Activated T-cell treated with anti-CD3 and anti-CD28 coated beads, Interleukin-2, amount 50 U/mL, for 24 hours (primary cell): Measurements from ENCODE around the gene RAB7A.
"Not testable (repeated sequence)": the region's sequence is repeated elsewhere in the genome, so short reads cannot be mapped to it uniquely, and the experiment has no call there.

ENCODE experiments used
- DNase-seq: peaks from one replicate; pipeline ENCODE4 v3.0.0-alpha.2; 2020
- H3K27ac Mint-ChIP-seq: 2 replicates; pipeline ENCODE4 v1.8.0; 2020; ENCODE audit warnings: mild to moderate bottlenecking, mixed read lengths
- H3K27me3 Mint-ChIP-seq: 2 replicates; pipeline ENCODE4 v1.8.0; 2020; ENCODE audit warnings: mixed read lengths
- H3K36me3 Mint-ChIP-seq: 2 replicates; pipeline ENCODE4 v1.8.0; 2020; ENCODE audit warnings: low read depth, mixed read lengths
- H3K4me1 Mint-ChIP-seq: 2 replicates; pipeline ENCODE4 v1.8.0; 2020; ENCODE audit warnings: low read depth, mixed read lengths
- H3K4me3 Mint-ChIP-seq: 2 replicates; pipeline ENCODE4 v1.8.0; 2020; ENCODE audit warnings: mild to moderate bottlenecking, moderate library complexity, mixed read lengths
- H3K9me3 Mint-ChIP-seq: 2 replicates; pipeline ENCODE4 v1.8.0; 2020; ENCODE audit warnings: mixed read lengths

RAB7A gene

DNA sequence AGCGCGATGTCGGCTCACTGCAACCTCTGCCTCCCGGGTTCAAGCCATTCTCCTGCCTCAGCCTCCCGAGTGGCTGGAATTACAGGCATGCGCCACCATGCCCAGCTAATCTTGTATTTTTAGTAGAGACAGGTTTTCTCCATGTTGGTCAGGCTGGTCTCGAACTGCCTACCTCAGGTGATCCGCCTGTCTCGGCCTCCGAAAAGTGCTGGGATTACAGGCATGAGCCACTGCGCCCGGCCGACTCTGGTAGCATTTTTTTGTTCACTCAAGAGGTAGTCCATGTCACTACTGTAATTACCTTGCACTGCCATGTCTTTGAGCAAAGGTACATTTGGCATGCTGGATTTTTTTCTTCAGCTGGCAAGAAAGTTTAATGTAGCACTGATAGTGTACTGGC, 2.5 kb downstream of the RAB7A start:
- H3K4me1 Mint-ChIP-seq = peaks cover 77% of the 10 kb centered on the region
- H3K27me3 Mint-ChIP-seq, H3K9me3 Mint-ChIP-seq: not testable (repeated sequence)
- peak; percentile 24 for DNase-seq
- peaks cover 65% of the 10 kb centered on the region for H3K36me3 Mint-ChIP-seq
- peak overlapping the region; percentile 26 for H3K27ac Mint-ChIP-seq
- peak overlapping the region; percentile 89 for H3K4me3 Mint-ChIP-seq

DNA sequence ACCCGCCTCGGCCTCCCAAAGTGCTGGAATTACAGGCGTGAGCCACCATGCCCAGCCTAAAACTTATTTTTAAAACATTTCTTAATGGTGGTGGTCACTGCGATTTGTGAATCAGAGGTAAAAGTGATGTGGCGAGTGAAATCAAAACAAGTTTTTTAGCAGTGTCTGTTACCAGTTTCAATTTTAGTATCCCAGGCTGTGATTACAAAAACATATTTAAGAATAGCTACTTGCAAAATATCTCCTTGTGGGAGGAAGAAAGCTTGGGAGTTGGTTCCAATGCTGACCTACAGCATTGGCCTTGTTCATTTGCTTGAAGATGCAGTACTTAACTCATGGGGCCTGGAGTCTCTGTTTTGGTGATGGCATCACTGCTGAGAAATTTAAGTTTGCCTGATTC, 4.5 kb downstream of the RAB7A start:
- no peak for DNase-seq
- peaks cover 84% of the 10 kb centered on the region for H3K36me3 Mint-ChIP-seq
- peak overlapping the region; percentile 78 for H3K27ac Mint-ChIP-seq
- H3K4me1 Mint-ChIP-seq = peaks cover 86% of the 10 kb centered on the region
- H3K4me3 Mint-ChIP-seq = peak overlapping the region; percentile 58
- no peaks in the 10 kb centered on the region for H3K9me3 Mint-ChIP-seq
- H3K27me3 Mint-ChIP-seq = no peaks in the 10 kb centered on the region

DNA sequence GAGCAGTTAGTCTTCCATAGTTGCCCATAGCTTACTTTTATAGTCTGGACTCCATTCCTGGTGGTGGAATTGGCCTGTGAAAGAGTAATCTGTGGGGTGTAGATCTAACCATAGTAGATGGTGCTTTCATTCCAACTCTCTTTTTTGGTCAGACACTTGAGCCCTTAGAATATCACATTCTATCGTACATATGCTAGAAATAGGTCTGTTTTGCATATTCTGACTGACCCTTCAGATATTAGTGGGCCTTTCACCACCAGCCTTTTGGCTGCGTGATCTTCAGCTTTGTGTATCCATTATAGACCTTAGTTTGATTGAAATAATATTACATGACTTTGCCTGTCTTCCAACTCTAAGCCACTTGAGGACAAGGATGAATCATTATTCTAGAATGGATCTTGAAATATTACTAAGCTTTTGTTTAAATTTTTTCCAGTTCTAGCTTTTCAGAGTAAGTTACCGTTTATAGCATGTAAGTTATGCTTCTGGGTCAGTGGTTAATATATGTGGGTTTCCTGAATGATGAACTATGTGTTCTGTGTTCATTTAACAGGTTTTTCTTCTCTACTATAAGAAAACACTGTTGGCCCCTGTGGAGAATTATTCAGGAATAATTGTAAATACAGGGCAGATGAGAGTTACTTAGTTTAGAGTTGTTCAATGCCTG, 8.7 kb downstream of the RAB7A start:
- H3K36me3 Mint-ChIP-seq = peaks cover 81% of the 10 kb centered on the region
- no peaks in the 10 kb centered on the region for H3K27me3 Mint-ChIP-seq
- peaks cover 78% of the 10 kb centered on the region for H3K4me1 Mint-ChIP-seq
- DNase-seq = no peak
- no peak overlapping the region for H3K4me3 Mint-ChIP-seq
- H3K9me3 Mint-ChIP-seq = no peaks in the 10 kb centered on the region
- H3K27ac Mint-ChIP-seq = peak overlapping the region; percentile 67

DNA sequence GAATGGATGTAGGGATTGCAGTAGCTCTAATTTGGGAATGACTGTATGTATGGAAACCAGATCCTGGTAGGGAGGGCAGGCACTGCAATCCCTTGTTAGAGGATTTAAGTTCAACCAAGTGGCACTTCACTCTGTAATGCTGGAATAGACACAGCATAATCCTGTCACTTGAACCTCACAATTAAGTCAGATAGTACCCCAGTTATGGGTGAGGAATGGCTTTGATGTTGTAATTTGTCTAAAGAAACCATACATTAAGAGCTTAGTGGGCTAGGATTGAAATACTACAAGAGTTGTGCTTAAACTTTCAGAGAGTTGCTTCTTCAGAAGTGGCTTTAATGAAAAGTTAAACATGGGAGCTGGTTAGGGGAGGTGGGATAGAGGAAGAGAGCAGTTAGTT, 9.3 kb downstream of the RAB7A start:
- peaks cover 80% of the 10 kb centered on the region for H3K36me3 Mint-ChIP-seq
- DNase-seq = no peak
- H3K4me1 Mint-ChIP-seq = peaks cover 75% of the 10 kb centered on the region
- no peaks in the 10 kb centered on the region for H3K27me3 Mint-ChIP-seq
- no peaks in the 10 kb centered on the region for H3K9me3 Mint-ChIP-seq
- H3K4me3 Mint-ChIP-seq = no peak overlapping the region
- peak overlapping the region; percentile 67 for H3K27ac Mint-ChIP-seq

DNA sequence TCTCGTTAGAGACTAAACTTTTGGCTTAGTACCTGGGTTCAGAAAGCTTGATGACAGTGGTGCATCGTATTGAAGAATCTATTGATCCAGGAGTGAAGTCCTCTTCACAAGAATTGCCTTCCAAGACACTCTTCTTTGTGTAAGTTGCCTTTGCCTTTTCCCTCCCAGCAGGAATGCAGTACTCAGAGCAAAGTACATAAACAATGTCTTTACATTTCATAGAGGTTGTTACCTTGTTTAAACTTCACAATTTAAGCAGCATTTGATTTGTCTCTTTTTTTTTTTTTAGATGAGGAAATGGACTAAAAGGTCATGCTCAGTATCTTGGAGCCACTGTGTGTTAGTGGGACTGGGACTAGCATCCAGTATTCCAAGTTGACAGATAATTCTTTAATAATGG, 9.9 kb downstream of the RAB7A start:
- DNase-seq = no peak
- Mint-ChIP-seq H3K27ac (peak overlapping the region; percentile 67), H3K36me3 (peaks cover 78% of the 10 kb centered on the region), H3K4me3 (no peak overlapping the region), H3K4me1 (peaks cover 73% of the 10 kb centered on the region), H3K27me3 (no peaks in the 10 kb centered on the region), H3K9me3 (no peaks in the 10 kb centered on the region)

DNA sequence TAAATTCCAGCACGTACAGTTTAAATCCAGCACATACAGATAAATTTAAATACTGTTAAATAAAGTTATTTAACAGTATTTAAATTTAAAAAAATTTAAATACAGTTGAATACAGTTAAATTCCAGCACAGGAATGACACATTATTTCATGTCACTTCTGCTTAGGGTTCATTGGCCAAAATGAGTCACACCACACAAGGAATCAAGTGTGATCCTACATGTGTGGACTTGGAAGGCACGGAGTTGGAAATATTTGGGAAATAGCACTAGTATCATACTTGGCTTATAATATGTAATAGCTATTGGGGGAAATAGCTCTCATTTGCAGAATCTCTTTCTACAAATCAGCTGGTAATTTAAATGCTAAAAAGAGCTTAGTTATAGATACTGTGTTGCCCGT, 10.6 kb downstream of the RAB7A start:
- H3K27me3 Mint-ChIP-seq = no peaks in the 10 kb centered on the region
- H3K36me3 Mint-ChIP-seq = peaks cover 77% of the 10 kb centered on the region
- H3K27ac Mint-ChIP-seq = no peak overlapping the region
- no peak overlapping the region for H3K4me3 Mint-ChIP-seq
- H3K4me1 Mint-ChIP-seq = peaks cover 70% of the 10 kb centered on the region
- H3K9me3 Mint-ChIP-seq = no peaks in the 10 kb centered on the region
- no peak for DNase-seq

DNA sequence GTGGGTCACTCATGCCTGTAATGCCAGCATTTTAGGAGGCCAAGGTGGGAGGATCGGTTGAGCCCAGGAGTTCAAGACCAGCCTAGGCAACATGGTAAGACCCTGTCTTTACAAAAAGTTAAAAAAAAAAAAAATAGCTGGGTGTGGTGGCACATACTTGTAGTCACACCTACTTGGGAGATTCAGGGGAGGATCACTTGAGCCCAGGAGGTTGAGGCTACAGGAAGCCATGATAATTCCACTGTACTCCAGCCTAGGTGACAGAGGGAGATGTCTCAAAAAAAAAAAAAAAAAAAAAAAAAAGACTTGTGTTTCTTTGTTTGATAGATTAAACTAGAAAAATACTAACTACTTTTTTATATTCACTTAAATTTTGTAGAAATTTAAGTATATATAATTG, 14.6 kb downstream of the RAB7A start:
- no peaks in the 10 kb centered on the region for H3K9me3 Mint-ChIP-seq
- H3K4me1 Mint-ChIP-seq = peaks cover 49% of the 10 kb centered on the region
- no peak for DNase-seq
- peaks cover 74% of the 10 kb centered on the region for H3K36me3 Mint-ChIP-seq
- H3K4me3 Mint-ChIP-seq = no peak overlapping the region
- H3K27me3 Mint-ChIP-seq = no peaks in the 10 kb centered on the region
- no peak overlapping the region for H3K27ac Mint-ChIP-seq

DNA sequence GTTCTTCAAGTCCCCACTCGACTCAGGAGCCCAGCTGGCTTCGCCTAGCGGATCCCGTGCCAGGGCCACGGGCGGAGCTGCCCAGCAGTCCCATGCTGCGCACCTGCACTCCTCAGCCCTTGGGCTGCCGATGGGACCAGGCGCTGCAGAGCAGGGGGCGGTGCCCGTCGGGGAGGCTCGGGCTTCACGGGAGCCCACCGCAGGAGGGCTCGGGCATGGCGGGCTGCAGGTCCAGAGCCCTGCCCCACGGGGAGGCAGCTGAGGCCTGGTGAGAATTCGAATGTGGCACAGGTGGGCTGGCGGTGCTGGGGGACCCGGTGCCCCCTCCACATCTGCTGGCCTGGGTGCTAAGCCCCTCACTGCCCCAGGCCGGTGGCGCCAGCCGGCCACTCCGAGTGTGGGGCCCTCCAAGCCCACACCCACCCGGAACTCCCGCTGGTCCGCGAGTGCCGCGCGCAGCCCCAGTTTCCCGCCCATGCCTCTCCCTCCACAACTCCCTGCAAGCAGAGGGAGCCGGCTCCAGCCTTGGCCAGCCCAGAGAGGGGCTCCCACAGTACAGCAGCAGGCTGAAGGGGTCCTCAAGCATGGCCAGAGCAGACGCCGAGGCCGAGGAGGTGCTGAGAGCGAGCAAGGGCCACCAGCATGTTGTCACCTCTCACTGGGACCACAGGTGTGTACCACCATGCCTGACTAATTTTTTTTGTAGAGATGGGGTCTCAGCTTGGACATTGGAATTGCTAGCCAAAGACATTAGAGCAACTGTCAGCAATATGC, 17.0 kb downstream of the RAB7A start:
- Mint-ChIP-seq H3K9me3 (no peaks in the 10 kb centered on the region), H3K4me1 (peaks cover 49% of the 10 kb centered on the region), H3K27me3 (no peaks in the 10 kb centered on the region), H3K36me3 (peaks cover 67% of the 10 kb centered on the region), H3K27ac (no peak overlapping the region), H3K4me3 (no peak overlapping the region)
- DNase-seq = no peak

DNA sequence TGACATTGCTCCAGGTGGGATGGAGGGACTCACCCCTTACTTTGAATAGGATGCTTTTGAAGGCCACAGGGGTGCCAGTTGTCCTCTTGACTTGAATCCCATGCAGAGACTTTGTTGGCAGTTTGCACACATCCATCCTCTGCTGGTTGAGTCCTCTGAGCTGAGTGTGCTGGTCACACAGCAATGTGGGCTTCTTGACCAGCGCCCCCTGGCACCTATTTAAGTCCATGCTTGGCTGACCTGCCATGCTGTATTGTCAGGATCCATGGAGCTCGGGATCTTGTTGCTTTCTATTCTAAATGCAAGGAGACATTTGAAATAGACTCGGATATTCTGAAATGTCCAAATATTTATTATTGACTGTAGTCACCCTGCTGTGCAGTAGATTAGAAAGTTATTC, 19.8 kb downstream of the RAB7A start:
- no peak overlapping the region for H3K4me3 Mint-ChIP-seq
- H3K27ac Mint-ChIP-seq = no peak overlapping the region
- peaks cover 56% of the 10 kb centered on the region for H3K4me1 Mint-ChIP-seq
- no peak for DNase-seq
- no peaks in the 10 kb centered on the region for H3K27me3 Mint-ChIP-seq
- peaks cover 71% of the 10 kb centered on the region for H3K36me3 Mint-ChIP-seq
- peaks cover 4% of the 10 kb centered on the region for H3K9me3 Mint-ChIP-seq

DNA sequence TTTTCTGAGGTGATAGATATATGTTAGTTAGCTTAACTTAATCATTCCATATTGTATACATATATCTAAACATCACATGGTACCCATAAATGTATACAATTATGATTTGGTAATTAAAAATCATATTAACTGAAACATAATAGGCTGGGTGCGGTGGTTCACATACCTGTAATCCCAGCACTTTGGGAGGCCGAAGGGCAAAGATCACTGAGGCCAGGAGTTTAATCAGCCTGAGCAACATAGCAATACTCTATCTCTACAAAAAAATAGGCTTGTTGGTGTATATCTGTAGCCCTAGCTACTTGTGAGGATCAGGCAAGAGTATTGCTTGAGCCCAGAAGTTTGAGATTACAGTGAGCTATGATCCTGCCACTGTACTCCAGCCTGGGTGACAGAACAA, 20.9 kb downstream of the RAB7A start:
- no peaks in the 10 kb centered on the region for H3K27me3 Mint-ChIP-seq
- DNase-seq = no peak
- peaks cover 4% of the 10 kb centered on the region for H3K9me3 Mint-ChIP-seq
- no peak overlapping the region for H3K27ac Mint-ChIP-seq
- peaks cover 73% of the 10 kb centered on the region for H3K36me3 Mint-ChIP-seq
- peaks cover 60% of the 10 kb centered on the region for H3K4me1 Mint-ChIP-seq
- H3K4me3 Mint-ChIP-seq = no peak overlapping the region

DNA sequence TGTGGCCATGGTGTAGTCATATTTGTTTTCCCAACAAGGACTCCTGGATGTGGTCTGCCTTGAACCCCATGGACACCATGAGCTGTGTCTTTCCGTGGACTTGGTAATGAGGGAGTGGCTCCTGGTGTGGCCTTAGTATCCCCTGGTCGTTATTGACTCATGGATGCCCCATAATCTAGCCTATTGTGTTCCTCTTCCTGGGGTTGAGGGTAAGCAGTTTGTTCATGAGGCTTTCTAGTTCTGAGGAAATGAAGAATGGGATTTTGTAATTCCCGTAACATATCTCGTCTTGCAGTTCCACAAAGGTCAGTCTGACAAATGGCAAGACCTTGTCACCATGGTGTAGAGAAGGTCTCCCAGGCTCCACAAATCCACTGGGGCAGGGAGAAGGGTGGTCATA, 22.6 kb downstream of the RAB7A start:
- Mint-ChIP-seq H3K27ac (peak overlapping the region; percentile 39), H3K4me1 (peaks cover 65% of the 10 kb centered on the region), H3K9me3 (peaks cover 4% of the 10 kb centered on the region), H3K27me3 (no peaks in the 10 kb centered on the region), H3K4me3 (no peak overlapping the region), H3K36me3 (peaks cover 64% of the 10 kb centered on the region)
- DNase-seq = no peak

DNA sequence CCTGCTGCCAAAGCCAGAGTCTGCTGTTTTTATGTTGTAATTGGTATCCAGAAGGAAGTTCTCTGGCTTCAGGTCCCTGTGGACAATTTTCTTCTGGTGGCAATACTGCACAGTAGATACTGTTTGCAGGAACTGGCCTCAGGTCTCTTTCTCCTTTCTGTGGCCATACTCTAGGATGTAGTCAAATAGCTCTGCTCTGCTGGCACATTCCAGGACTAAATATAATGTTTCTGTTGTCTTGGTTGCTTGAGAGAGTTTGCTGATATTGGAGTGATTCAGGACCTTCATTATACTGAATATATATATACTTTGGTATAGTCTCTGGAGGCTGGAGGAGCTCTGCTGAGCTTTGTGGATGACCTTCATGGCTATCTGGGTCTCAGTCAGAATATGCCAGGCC, 23.1 kb downstream of the RAB7A start:
- DNase-seq = no peak
- peaks cover 4% of the 10 kb centered on the region for H3K9me3 Mint-ChIP-seq
- H3K4me1 Mint-ChIP-seq = peaks cover 69% of the 10 kb centered on the region
- H3K4me3 Mint-ChIP-seq = no peak overlapping the region
- H3K27me3 Mint-ChIP-seq = no peaks in the 10 kb centered on the region
- peaks cover 64% of the 10 kb centered on the region for H3K36me3 Mint-ChIP-seq
- peak overlapping the region; percentile 39 for H3K27ac Mint-ChIP-seq

DNA sequence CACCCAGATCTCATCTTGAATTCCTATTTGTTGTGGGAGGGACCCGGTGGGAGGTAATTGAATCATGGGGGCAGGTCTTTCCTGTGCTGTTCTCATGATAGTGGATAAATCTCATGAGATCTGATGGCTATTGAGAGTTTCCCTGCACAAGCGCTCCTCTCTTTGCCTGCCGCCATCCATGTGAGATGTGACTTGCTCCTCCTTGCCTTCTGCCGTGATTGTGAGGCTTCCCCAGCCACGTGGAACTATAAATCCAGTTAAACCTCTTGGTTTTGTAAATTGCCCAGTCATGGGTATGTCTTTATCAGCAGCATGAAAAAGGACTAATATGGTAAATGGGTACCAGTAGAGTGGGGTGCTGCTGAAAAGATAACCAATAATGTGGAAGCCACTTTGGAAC, 23.6 kb downstream of the RAB7A start:
- H3K27me3 Mint-ChIP-seq, H3K4me3 Mint-ChIP-seq, H3K9me3 Mint-ChIP-seq, DNase-seq: not testable (repeated sequence)
- peaks cover 72% of the 10 kb centered on the region for H3K4me1 Mint-ChIP-seq
- H3K27ac Mint-ChIP-seq = peak overlapping the region; percentile 70
- peaks cover 68% of the 10 kb centered on the region for H3K36me3 Mint-ChIP-seq

DNA sequence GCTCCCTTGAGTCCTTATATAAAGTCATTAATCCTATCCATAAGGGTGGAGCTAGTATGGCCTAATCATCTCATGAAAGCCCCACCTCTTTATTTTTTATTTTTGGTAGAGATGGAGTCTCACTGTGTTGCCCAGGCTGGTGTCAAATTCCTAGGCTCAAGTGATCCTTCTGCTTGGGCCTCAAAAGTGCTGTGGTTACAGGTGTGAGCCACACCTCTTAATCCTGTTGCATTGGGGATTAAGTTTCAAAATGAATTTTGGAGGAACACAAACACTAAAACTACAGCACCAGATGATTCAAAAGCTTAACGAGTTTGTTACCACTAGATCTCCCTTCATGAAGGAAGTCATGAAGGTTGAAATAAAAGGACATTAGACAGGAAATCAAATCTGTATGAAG, 27.7 kb downstream of the RAB7A start:
- Mint-ChIP-seq H3K27me3 (no peaks in the 10 kb centered on the region), H3K4me3 (no peak overlapping the region), H3K9me3 (peaks cover 4% of the 10 kb centered on the region), H3K27ac (peak overlapping the region; percentile 7), H3K36me3 (peaks cover 65% of the 10 kb centered on the region), H3K4me1 (peaks cover 73% of the 10 kb centered on the region)
- no peak for DNase-seq

DNA sequence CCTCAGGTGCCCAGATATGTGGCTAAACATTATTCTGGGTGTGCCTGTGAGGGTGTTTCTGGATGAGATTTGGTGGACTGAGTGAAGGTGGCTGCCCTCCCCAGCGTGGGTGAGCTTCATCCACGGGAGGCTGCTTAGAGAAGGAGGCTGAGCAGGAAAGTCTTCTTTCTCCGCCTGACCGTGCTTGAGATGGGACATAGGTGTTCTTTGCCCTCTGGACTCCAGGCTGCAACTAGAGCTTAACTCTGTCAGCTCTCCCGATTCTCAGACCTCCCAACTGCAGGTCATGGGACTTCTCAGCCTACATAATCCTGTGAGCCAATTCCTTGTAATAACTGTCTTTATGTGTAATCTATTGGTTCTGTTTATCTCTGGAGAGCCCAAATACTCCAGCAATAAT, 34.1 kb downstream of the RAB7A start:
- DNase-seq = no peak
- Mint-ChIP-seq H3K36me3 (peaks cover 56% of the 10 kb centered on the region), H3K27me3 (no peaks in the 10 kb centered on the region), H3K4me3 (no peak overlapping the region), H3K9me3 (no peaks in the 10 kb centered on the region), H3K4me1 (peaks cover 67% of the 10 kb centered on the region), H3K27ac (peak overlapping the region; percentile 75)
